Central memory CD8-positive, alpha-beta T cell (primary cell): Measurements from ENCODE around the gene ZBED4.
A peak's percentile ranks its signal among the peaks of the same experiment; 100 is the strongest.

Experiments
- ATAC-seq: fragments of 150-1000 bp; cut with Tn5 transposase; replicated peaks from 2 replicates; pipeline ENCODE4 v1.10.0; 2022; ENCODE audit warnings: mild to moderate bottlenecking, moderate FRiP score, moderate number of reproducible peaks; ENCODE audit not compliant: poor library complexity, severe bottlenecking; ENCODE audit errors: extremely low read depth
- DNase-seq, 2 donors: peaks; one replicate each; pipeline ENCODE4 v3.0.0; 2021; ENCODE audit warnings: low spot score in 2 of 2
- H3K27ac Mint-ChIP-seq: one replicate; pipeline ENCODE4 v1.8.0; 2022; ENCODE audit warnings: low read depth, mild to moderate bottlenecking, moderate library complexity, mixed read lengths
- H3K27me3 Mint-ChIP-seq: one replicate; pipeline ENCODE4 v1.8.0; 2022; ENCODE audit warnings: mixed read lengths
- H3K36me3 Mint-ChIP-seq: one replicate; pipeline ENCODE4 v1.8.0; 2022; ENCODE audit warnings: mild to moderate bottlenecking, moderate library complexity, mixed read lengths; ENCODE audit not compliant: insufficient read depth
- H3K4me1 Mint-ChIP-seq: one replicate; pipeline ENCODE4 v1.8.0; 2022; ENCODE audit warnings: mixed read lengths
- H3K4me3 Mint-ChIP-seq: one replicate; pipeline ENCODE4 v1.8.0; 2022; ENCODE audit warnings: mild to moderate bottlenecking, moderate library complexity, mixed read lengths
- H3K9me3 Mint-ChIP-seq: one replicate; pipeline ENCODE4 v1.8.0; 2022; ENCODE audit warnings: mixed read lengths

ZBED4 gene

DNA sequence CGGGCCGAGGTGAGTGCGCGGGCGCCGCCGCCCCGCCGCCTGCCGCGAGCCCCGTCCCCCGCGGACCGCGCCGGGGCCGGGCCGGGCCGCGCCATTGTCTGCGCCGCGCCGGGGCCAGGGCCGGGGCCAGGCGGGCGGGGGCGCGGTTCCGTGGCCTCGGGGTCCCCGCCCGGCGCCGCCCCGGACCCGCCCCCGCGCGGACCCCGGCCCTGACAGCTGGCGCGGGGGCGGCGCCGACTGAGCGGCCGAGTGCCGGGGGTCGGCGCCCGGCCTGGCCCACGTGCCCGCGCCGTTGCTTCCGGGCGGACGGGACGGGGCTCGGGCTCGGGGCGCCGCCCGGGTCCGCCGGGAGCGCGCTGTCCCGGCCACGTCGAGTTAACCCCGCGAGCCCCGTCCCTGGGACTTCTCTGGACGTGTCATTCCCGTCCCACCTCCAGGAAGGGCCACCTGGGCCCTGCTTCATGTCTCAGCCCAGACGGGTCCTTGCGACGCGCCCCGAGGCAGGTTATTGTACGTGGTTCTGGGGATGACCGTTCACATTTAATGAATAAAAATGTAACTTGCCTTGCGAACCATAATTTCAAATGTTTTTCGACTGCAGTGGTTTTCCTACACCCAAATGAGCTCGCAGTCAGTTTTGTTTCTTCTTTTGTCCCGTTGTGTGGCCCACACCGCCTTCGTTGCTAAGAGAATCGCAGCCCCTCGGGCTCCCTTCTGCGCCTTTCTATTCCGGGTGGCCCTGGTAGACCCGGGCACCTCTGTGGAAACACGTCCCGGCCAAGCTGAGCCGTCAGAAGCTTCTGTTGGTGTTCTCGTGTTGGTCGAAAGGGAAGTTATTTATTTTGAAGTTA is 562 bp downstream of the ZBED4 start:
- peak overlapping the region; percentile 97 for H3K27ac Mint-ChIP-seq
- no peak for DNase-seq
- peaks cover 6% of the 10 kb centered on the region for H3K36me3 Mint-ChIP-seq
- peaks cover 40% of the 10 kb centered on the region for H3K4me1 Mint-ChIP-seq
- ATAC-seq, result no peak
- H3K9me3 Mint-ChIP-seq, result no peaks in the 10 kb centered on the region
- peak overlapping the region; percentile 98 for H3K4me3 Mint-ChIP-seq
- no peaks in the 10 kb centered on the region for H3K27me3 Mint-ChIP-seq

DNA sequence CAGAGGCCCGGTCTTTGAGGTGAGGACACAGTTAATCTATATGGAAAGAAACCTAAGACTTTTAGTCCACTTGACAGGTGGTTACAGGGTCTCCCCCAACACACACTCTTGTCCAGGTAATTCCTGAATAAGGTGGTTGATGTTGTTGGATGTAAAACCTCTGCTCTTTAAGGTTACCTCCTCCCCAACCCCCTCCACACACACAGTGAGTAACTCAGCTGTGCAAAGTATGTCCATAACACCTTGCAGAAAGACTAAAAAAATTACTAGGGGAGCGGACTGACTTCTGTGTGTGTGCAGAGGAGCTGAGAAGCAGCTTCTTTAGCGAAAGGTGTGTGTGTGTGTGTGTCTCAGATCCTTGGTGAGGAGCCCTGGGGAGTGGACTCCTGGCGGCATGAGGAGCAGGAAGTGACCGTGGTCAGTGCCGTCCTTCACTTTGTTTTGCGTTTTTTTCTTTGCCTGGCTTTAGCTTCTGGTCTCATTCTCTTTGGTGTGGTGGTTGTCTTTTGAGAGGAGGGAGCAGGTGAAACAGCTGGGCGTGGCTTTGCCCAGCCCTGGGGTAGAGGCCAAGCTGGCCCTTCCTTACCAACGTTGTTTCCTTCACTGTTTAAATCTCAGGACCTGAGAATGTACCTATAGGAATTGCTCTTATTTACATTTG is 1.7 kb downstream of the ZBED4 start:
- Mint-ChIP-seq H3K9me3 (no peaks in the 10 kb centered on the region), H3K27me3 (no peaks in the 10 kb centered on the region), H3K4me1 (peaks cover 41% of the 10 kb centered on the region), H3K36me3 (peaks cover 6% of the 10 kb centered on the region), H3K4me3 (peak overlapping the region; percentile 98), H3K27ac (peak overlapping the region; percentile 97)
- DNase-seq (no peak), ATAC-seq (no peak)

DNA sequence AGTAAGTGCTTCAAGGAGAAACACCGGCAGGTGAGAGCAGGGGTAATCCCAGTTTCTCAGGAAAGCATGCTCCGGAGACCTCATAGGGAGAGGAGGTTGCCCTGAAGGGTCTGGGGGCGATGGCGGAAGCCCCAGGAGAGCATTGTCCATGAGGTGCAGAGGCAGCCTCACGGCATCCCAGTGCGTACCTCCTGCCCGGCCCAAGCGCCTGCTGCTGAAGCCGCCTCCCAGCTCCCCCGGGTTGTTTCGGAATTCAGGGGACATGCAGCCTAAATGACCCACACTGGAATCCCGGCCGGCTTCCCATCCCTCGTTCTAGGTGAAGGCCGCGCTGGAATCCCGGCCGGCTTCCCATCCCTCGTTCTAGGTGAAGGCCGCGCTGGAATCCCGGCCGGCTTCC is 2.7 kb downstream of the ZBED4 start:
- DNase-seq (no peak), ATAC-seq (no peak)
- Mint-ChIP-seq H3K27me3 (no peaks in the 10 kb centered on the region), H3K4me3 (peak overlapping the region; percentile 98), H3K4me1 (peaks cover 39% of the 10 kb centered on the region), H3K36me3 (peaks cover 6% of the 10 kb centered on the region), H3K9me3 (no peaks in the 10 kb centered on the region), H3K27ac (peak overlapping the region; percentile 97)

DNA sequence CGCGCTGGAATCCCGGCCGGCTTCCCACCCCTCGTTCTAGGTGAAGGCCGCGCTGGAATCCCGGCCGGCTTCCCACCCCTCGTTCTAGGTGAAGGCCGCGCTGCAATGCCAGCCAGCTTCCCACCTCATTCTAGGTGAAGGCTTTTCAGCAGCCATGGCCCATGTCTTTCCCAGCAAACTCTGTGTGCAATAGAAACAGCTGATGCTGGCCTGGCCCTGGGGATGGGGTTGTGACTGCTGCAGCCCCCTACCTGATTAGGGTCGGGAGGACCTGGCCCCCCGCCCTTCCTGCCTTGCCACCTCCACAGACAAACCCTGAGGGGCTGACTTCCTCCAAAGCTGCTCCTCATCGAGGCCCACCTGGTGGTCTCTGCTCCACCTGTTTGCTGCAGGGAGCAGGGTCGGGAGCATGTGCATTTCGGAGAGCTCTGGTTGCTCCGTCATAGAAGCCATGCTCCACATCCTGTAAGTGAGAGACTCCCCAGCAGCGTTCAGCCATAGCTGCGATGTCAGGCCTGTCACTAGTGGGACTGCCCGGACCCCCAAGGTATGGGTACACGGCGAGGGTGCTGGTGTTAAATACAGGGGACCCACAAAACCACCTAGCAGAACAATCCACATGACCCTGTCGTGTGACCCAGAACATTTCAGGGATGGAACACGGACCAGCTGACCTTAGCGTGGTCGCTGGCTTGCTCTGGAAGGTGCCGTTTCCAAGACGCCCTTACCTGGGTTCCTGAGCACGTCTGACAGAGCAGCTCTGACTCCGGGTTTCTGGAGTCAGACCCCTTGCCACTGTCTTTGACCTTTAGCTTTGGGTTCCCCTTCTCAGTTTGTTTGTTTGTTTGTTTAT is 3.3 kb downstream of the ZBED4 start:
- Mint-ChIP-seq H3K27ac (no peak overlapping the region), H3K9me3 (no peaks in the 10 kb centered on the region), H3K27me3 (no peaks in the 10 kb centered on the region), H3K4me3 (no peak overlapping the region), H3K4me1 (peaks cover 39% of the 10 kb centered on the region), H3K36me3 (peaks cover 6% of the 10 kb centered on the region)
- DNase-seq (no peak), ATAC-seq (no peak)

DNA sequence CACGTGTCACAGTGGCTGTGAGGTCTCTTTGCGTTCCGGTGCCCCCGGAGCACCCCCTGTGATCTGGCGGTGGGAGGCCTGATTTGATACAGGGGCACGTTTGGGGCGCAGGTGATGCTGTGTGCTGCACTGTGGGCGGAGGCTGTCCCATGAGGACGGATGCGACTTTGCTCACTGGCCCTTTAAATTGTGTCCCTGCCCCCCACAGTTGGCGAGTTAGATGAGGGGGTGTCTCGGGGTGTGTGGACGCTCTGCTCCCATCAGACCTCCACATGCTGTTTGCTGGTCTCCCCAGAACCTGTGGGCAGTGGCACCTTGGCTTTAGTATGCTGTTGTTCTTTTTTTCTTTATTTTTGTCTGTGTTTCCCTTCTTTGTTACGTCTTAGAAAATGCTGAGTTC is 5.2 kb downstream of the ZBED4 start:
- Mint-ChIP-seq H3K27ac (no peak overlapping the region), H3K4me1 (peaks cover 47% of the 10 kb centered on the region), H3K27me3 (no peaks in the 10 kb centered on the region), H3K9me3 (no peaks in the 10 kb centered on the region), H3K36me3 (peaks cover 6% of the 10 kb centered on the region), H3K4me3 (no peak overlapping the region)
- DNase-seq (no peak), ATAC-seq (no peak)

DNA sequence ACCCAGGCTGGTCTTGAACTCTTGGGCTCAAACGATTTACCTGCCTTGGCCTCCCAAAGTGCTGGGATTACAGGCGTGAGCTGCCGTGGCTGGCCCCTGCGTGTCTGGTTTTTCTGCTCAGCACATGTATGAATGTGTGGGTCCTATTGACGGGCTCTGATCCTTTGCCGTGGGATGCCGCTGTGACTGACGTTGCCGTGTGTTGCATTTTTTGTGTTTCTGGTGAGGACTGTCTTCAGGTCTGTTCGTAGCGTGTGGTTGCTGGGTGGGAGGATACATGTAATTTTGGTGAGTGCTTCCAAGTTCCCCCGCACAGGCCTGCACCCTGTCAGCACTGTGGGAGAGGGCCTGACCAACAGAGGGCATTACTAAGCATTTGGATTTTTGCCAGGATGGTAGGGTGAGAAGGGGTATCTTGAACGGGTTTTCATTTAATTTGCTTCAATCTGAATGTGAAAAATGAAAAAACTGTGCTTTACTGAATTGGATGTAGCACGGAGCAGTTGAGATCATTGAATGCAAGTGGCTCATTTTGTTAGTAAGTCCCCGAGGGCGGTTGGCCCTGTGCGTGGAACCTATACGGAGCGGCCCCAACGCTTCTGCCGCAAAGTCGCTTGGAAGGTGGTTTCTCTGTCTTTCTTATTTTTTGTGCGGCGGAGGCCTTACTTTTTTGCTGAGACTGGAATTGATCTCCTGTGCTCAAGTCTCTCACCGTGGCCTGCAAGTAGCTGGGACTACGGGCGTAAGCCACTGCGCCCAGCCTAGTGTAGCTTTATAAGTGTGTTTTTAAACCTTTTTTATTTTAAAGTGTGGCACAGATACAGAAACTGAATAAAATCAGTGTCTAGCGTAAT is 8.2 kb downstream of the ZBED4 start:
- ATAC-seq (no peak), DNase-seq (no peak)
- Mint-ChIP-seq H3K27me3 (no peaks in the 10 kb centered on the region), H3K4me3 (no peak overlapping the region), H3K36me3 (peaks cover 2% of the 10 kb centered on the region), H3K4me1 (peaks cover 46% of the 10 kb centered on the region), H3K9me3 (no peaks in the 10 kb centered on the region), H3K27ac (peak overlapping the region; percentile 16)

DNA sequence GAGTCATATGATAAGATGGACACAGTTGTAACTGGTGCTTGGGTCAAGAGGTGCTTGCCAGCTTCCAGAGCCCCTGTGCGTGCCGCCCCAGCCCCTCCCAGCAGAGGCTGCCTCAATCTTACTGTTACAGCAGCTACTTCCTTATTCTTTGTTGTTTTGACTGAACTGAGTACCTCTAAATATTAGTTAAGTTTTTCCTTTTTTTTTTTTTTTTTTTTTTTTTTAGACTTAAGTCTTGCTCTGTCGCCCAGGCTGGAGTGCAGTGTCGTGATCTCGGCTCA is 8.8 kb downstream of the ZBED4 start:
- Mint-ChIP-seq H3K27ac (no peak overlapping the region), H3K36me3 (peaks cover 2% of the 10 kb centered on the region), H3K27me3 (no peaks in the 10 kb centered on the region), H3K4me3 (no peak overlapping the region), H3K4me1 (peaks cover 52% of the 10 kb centered on the region), H3K9me3 (no peaks in the 10 kb centered on the region)
- DNase-seq (no peak), ATAC-seq (no peak)

DNA sequence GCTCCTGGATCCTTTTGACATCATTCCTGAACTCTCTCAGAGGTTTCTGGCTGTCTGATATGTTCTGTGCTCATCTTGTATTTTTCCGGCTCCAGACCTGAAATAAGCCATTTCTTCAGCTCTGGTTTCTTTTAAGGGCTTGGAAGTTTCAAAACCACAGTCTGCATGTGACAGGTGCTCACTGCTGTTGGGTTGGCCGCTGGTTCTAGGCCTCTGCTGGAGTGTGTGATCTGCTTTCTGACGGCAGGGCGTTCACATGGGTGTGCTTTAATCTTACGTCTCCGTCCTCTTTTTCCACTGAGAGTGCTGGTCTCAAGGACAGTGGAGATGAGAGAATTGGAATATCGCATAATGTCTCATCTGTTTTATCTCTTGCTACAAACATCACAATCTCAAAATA is 10.3 kb downstream of the ZBED4 start:
- Mint-ChIP-seq H3K9me3 (no peaks in the 10 kb centered on the region), H3K27me3 (no peaks in the 10 kb centered on the region), H3K4me1 (peaks cover 58% of the 10 kb centered on the region), H3K27ac (peak overlapping the region; percentile 25), H3K4me3 (no peak overlapping the region), H3K36me3 (peaks cover 7% of the 10 kb centered on the region)
- no peak for ATAC-seq
- no peak for DNase-seq

DNA sequence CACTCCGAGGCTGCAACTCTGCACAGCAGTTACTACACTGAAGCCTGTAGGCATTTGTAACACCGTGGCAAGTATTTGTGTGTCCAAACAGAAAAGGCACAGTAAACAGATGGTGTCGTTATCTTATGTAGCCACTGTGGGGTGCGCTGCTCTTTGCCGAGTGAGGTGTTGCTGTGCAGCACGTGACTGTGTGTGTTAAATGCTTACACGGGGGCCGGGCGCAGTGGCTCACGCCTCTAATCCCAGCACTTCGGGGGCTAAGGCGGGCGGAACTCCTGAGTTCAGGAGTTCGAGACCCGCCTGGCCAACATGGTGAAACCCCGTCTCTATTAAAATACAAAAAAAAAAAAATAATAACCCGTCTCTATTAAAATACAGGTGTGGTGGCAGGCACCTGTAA is 11.5 kb downstream of the ZBED4 start:
- Mint-ChIP-seq H3K27me3 (no peaks in the 10 kb centered on the region), H3K36me3 (peaks cover 13% of the 10 kb centered on the region), H3K4me3 (no peak overlapping the region), H3K9me3 (peaks cover 10% of the 10 kb centered on the region), H3K27ac (no peak overlapping the region), H3K4me1 (peaks cover 66% of the 10 kb centered on the region)
- DNase-seq (no peak), ATAC-seq (no peak)

DNA sequence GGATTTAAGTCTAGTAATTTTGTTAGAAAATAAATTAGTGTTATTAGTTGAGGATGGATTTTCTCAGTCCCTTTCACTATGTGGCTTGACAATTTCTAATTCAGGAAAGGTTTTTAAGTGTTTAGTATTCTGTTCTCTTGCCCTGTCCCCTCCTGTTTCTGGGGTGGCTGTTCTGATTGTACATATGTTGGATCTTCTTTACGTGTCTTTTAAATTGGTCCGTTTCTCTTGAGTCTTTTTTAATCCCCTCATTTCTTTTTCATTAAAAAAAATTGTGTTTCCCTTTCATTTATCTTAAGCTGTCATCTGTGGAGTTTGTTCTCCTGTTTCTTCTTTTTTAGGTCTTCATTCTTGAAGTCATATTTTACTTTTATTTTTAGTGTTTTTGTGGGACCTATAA is 12.5 kb downstream of the ZBED4 start:
- DNase-seq, result no peak
- Mint-ChIP-seq H3K9me3 (peaks cover 13% of the 10 kb centered on the region), H3K36me3 (peaks cover 16% of the 10 kb centered on the region), H3K4me3 (peak overlapping the region; percentile 53), H3K27me3 (no peaks in the 10 kb centered on the region), H3K4me1 (peaks cover 74% of the 10 kb centered on the region), H3K27ac (peak overlapping the region; percentile 92)
- ATAC-seq, result no peak

DNA sequence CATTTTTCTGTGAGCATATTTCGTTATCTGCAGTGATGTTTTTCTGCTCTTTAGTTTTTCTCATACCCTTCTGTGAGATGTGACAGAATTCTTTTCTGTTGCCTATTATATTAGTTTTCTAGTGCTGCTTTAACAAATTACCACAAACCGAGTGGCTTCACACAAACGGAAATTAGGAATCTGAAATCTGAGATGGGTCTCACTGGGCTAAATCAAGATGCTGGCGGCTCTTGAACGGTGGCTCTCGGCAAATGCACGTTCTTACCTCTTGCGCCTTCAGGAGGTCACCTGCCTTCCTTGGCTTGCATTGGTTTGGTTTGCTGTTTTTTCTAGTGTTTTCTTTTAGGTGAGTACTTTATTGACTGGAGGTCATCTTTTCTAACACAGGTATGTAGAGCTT is 13.0 kb downstream of the ZBED4 start:
- peaks cover 16% of the 10 kb centered on the region for H3K36me3 Mint-ChIP-seq
- peaks cover 13% of the 10 kb centered on the region for H3K9me3 Mint-ChIP-seq
- H3K4me3 Mint-ChIP-seq, result peak overlapping the region; percentile 53
- ATAC-seq (no peak), DNase-seq (no peak)
- no peaks in the 10 kb centered on the region for H3K27me3 Mint-ChIP-seq
- peaks cover 71% of the 10 kb centered on the region for H3K4me1 Mint-ChIP-seq
- H3K27ac Mint-ChIP-seq, result peak overlapping the region; percentile 92
